A549 (cell line): ENCODE measurements around the gene PDIA3. TPM values are rescaled to one million over a fixed set of nuclear protein-coding genes. Genes with fewer than 3 reads are reported as not detected.
"Not testable (repeated sequence)": the region's sequence is repeated elsewhere in the genome, so short reads cannot be mapped to it uniquely, and the experiment has no call there.

Experiments
- ATAC-seq, 2 experiments: fragments of 200-7000 bp in 1 of 2; fragments of >200 bp in 1 of 2; cut with Nextera tagmentation in 1 of 2; cut with Tn5 transposase in 1 of 2; 3 replicates each; pipeline versions ENCODE4 v1.8.0 to v1.9.1; 2018 to 2020; ENCODE audit warnings: mild to moderate bottlenecking in 1 of 2, moderate library complexity in 1 of 2
- CTCF ChIA-PET: fragments of 300-600 bp; sonication (Branson Sonifier 250); formaldehyde crosslinking; extraction: SDS; loops from one replicate; lab custom pipeline; 2021; ENCODE audit warnings: antibody characterized with exemption, inconsistent platforms; lab: Yijun Ruan, JAX
- POLR2A ChIA-PET: fragments of 350-600 bp; formaldehyde crosslinking; extraction: SDS; loops from one replicate; lab custom pipeline; 2021; ENCODE audit warnings: antibody characterized with exemption, inconsistent platforms; lab: Yijun Ruan, JAX
- DNase-seq, 2 experiments: peaks; one replicate each; pipeline versions ENCODE4 v3.0.0 to v3.0.0-alpha.2; 2011 to 2016; ENCODE audit warnings: low read depth in 1 of 2, low spot score in 1 of 2
- FAIRE-seq: peaks from 2 replicates; lab custom pipeline; 2011; peaks lifted over from hg19 to GRCh38; lab: Jason Lieb, UNC
- H3K27ac ChIP-seq, 2 experiments: fragments of >200 bp; sonication (Bioruptor Twin); formaldehyde crosslinking; 3 replicates each; pipeline ENCODE4 v1.5.1; 2016 to 2017
- H3K4me1 ChIP-seq: fragments of >200 bp; sonication (Bioruptor Twin); formaldehyde crosslinking; 3 replicates; pipeline ENCODE4 v1.6.1; 2016
- H3K4me2 ChIP-seq: fragments of >200 bp; sonication (Bioruptor Twin); formaldehyde crosslinking; 3 replicates; pipeline ENCODE4 v1.6.1; 2016
- H3K4me3 ChIP-seq: fragments of >200 bp; sonication (Bioruptor Twin); formaldehyde crosslinking; 3 replicates; pipeline ENCODE4 v1.5.1; 2016
- H3K9me3 ChIP-seq: fragments of >200 bp; sonication (Bioruptor Twin); formaldehyde crosslinking; 3 replicates; pipeline ENCODE4 v1.6.1; 2016
- CBX8 ChIP-seq: fragments of 200-600 bp; sonication (generic); IDR thresholded peaks from 2 replicates; pipeline ENCODE4 v1.6.1; 2016
- EHF ChIP-seq: fragments of 250-450 bp; sonication (Bioruptor Pico); IDR thresholded peaks from 2 replicates; pipeline ENCODE4 v1.5.0; 2020; ENCODE audit warnings: mild to moderate bottlenecking
- EHMT2 ChIP-seq: fragments of 200-600 bp; sonication (generic); IDR thresholded peaks from 2 replicates; pipeline ENCODE4 v1.6.1; 2016; ENCODE audit warnings: antibody characterized with exemption, low read depth, mild to moderate bottlenecking, moderate library complexity
- EP300 ChIP-seq, 2 experiments: fragments of >200 bp; sonication (Bioruptor Twin); formaldehyde crosslinking; IDR thresholded peaks; 2 replicates in 1 of 2; 3 replicates in 1 of 2; pipeline ENCODE4 v1.6.1; 2016 to 2017
- FOSL2 ChIP-seq, 2 experiments: fragments of 450-650 bp in 1 of 2; fragments of >200 bp in 1 of 2; sonication (Bioruptor Twin) in 1 of 2; formaldehyde crosslinking; IDR thresholded peaks; 2 replicates each; pipeline versions ENCODE4 v1.5.0 to v1.6.1; 2016 to 2020; ENCODE audit warnings: mild to moderate bottlenecking in 1 of 2, moderate library complexity in 1 of 2
- HOXA7 ChIP-seq: fragments of 250-450 bp; sonication (Bioruptor Pico); IDR thresholded peaks from 2 replicates; pipeline ENCODE4 v1.5.0; 2020; ENCODE audit warnings: mild to moderate bottlenecking, moderate library complexity
- HOXB13 ChIP-seq: fragments of 250-450 bp; sonication (Bioruptor Pico); IDR thresholded peaks from 2 replicates; pipeline ENCODE4 v1.5.0; 2020; ENCODE audit warnings: low read depth, mild to moderate bottlenecking, moderate library complexity
- HOXB5 ChIP-seq: fragments of 250-450 bp; sonication (Bioruptor Pico); IDR thresholded peaks from 2 replicates; pipeline ENCODE4 v1.5.0; 2020; ENCODE audit warnings: mild to moderate bottlenecking, moderate library complexity
- JUN ChIP-seq, 2 experiments: fragments of >200 bp; sonication (Bioruptor Twin); formaldehyde crosslinking; IDR thresholded peaks; 2 replicates in 1 of 2; 3 replicates in 1 of 2; pipeline ENCODE4 v1.6.1; 2016 to 2017
- KDM5A ChIP-seq: fragments of 200-600 bp; sonication (generic); IDR thresholded peaks from 2 replicates; pipeline ENCODE4 v1.6.1; 2016; ENCODE audit warnings: antibody characterized with exemption, mild to moderate bottlenecking
- MYC ChIP-seq: IDR thresholded peaks from 2 replicates; pipeline ENCODE4 v1.6.1; 2012; ENCODE audit warnings: mild to moderate bottlenecking, inconsistent platforms, low read length, improper control_type of control experiment, borderline replicate concordance
- PHF8 ChIP-seq: fragments of 200-600 bp; sonication (generic); IDR thresholded peaks from 2 replicates; pipeline ENCODE4 v1.6.1; 2016; ENCODE audit warnings: low read depth, mild to moderate bottlenecking, antibody characterized with exemption, moderate library complexity, borderline replicate concordance
- POLR2A ChIP-seq: IDR thresholded peaks from 2 replicates; pipeline ENCODE4 v1.6.1; 2012; ENCODE audit warnings: mild to moderate bottlenecking, low read length
- RAD21 ChIP-seq, 2 experiments: fragments of >200 bp in 1 of 2; sonication (Bioruptor Twin) in 1 of 2; formaldehyde crosslinking in 1 of 2; IDR thresholded peaks in 1 of 2; conservative IDR thresholded peaks in 1 of 2; 2 replicates in 1 of 2; 3 replicates in 1 of 2; pipeline ENCODE4 v1.6.1; 2012 to 2018; ENCODE audit warnings: inconsistent platforms in 1 of 2
- RARB ChIP-seq: fragments of 250-450 bp; sonication (Bioruptor Pico); IDR thresholded peaks from 2 replicates; pipeline ENCODE4 v1.8.0; 2021; ENCODE audit warnings: mild to moderate bottlenecking, moderate library complexity
- ZC3H11A ChIP-seq: fragments of 450-650 bp; IDR thresholded peaks from 2 replicates; pipeline ENCODE4 v1.6.1; 2014; ENCODE audit warnings: antibody characterized with exemption, mild to moderate bottlenecking
- ZNF302 ChIP-seq: fragments of 250-450 bp; sonication (Bioruptor Pico); IDR thresholded peaks from 2 replicates; pipeline ENCODE4 v1.9.0; 2021; ENCODE audit warnings: inconsistent platforms, mild to moderate bottlenecking, moderate library complexity
- WGBS: methylation state at CpG from one replicate; pipeline ENCODE4 v1.1.6; 2017; ENCODE audit errors: missing lambda C conversion rate; 5-methylcytosine and 5-hydroxymethylcytosine counted together
- polyA plus RNA-seq, 4 experiments: library from polyadenylated mRNA; depleted of rRNA in 3 of 4; stranded (reverse); fragments of >200 nt; fragmentation: RNase III in 1 of 4; extraction: RNeasy Plus Mini Kit Qiagen cat#74134 plus additional on column Dnase treatment in 1 of 4; gene quantifications; 2 replicates in 3 of 4; 3 replicates in 1 of 4; pipeline ENCODE4 v1.2.3, GENCODE V29; 2011 to 2017
- TF ChIP-seq, protein P1 (sequence below): IDR thresholded peaks from 2 replicates; pipeline ENCODE4 v1.6.1; 2012; ENCODE audit warnings: low read depth, borderline replicate concordance
- TF ChIP-seq, protein P2 (sequence below): fragments of >200 bp; sonication (Bioruptor Twin); formaldehyde crosslinking; IDR thresholded peaks from 3 replicates; pipeline ENCODE4 v1.6.1; 2016
- TF ChIP-seq, protein P3 (sequence below): fragments of 450-650 bp; IDR thresholded peaks from 2 replicates; pipeline ENCODE4 v1.6.1; 2014; ENCODE audit warnings: antibody characterized with exemption
- TF ChIP-seq, protein P4 (sequence below): IDR thresholded peaks from 2 replicates; pipeline ENCODE4 v1.6.1; 2012

The PDIA3 gene
- polyA plus RNA-seq, 2 of the 4 experiments (the other 2 are of a cell fraction): 208 to 257 TPM

DNA sequence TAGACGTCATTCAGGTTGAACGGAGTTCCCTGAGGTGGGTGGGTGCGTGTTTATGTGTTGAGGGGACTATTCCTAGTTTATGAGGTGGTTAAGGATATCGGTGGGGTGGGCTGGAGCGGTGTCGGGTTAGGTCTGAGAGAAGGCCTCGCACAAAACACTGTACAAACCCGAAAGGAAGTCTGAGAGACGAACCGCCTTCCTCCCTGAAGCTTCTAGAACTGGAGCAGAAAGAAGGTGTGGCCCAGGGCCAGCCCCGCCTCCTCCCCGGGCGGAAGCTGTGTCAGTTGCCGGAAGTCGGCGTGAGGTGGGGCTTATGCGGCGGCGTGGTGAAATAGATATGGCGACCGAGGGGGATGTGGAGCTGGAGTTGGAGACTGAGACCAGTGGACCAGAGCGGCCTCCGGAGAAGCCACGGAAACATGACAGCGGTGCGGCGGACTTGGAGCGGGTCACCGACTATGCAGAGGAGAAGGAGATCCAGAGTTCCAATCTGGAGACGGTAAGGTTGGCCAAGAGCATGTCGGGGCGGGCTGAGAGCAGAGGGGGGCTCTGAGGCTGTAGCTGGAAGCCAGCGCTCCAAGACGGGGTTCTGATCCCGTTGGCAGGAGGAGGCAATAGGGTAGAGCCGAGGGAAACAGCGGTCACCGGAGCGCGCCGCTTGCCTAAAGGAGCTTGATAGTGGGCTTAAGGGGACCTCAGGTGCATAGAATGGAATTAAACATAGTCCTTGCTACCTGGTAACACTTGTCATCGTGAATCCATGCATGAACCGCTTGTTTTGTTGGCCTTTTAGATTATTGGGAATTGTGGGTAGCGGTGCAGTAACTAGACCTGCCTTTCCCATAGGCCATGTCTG is 54.3 kb downstream of the PDIA3 start, which contains the start of gene HYPK:
Gene HYPK (plus strand): TSS at position 314 of the 856 bp plus-strand sequence. CDS start 24 bp downstream, at position 338.
- H3K4me1 ChIP-seq: peaks cover 20% of the 10 kb centered on the region; the same call in 2 of the 3 replicates
- POLR2A ChIA-PET: interaction anchor here (0.7 to 1.5 kb wide), 6 partner anchors 8 to 736 kb away, joined by 3 to 7 read pairs (median 4); partner anchors contain the start of genes EIF3J, ELL3, MFAP1 and SERF2
- peak within 1 kb of the TSS; percentile 89 for H3K4me3 ChIP-seq
- TF ChIP-seq EHF (CRISPR knock-in tag) (no peak), HOXB5 (CRISPR knock-in tag) (no peak), EHMT2 (no peak), HOXA7 (CRISPR knock-in tag) (peak; percentile 32; the same call in 1 of the 2 replicates), FOSL2 (IDR thresholded peaks at IDR 0.05) (no peak), FOSL2 (CRISPR knock-in tag; IDR thresholded peaks at IDR 0.05) (no peak), KDM5A (peak; percentile 49; the same call in 1 of the 2 replicates), PHF8 (no peak), JUN (IDR thresholded peaks at IDR 0.05) (peak in 1 of 2 experiments; percentile 76; a peak in 2 of 5 replicates), CBX8 (no peak), POLR2A (peak; percentile 68), RAD21 (conservative IDR thresholded peaks at IDR 0.05 in 1 of 2, IDR thresholded peaks at IDR 0.05 in 1 of 2) (no peak), RARB (CRISPR knock-in tag) (no peak), ZC3H11A (no peak), HOXB13 (CRISPR knock-in tag) (no peak)
- TF ChIP-seq, protein P1, sequence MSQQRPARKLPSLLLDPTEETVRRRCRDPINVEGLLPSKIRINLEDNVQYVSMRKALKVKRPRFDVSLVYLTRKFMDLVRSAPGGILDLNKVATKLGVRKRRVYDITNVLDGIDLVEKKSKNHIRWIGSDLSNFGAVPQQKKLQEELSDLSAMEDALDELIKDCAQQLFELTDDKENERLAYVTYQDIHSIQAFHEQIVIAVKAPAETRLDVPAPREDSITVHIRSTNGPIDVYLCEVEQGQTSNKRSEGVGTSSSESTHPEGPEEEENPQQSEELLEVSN: peak; percentile 58; the same call in 1 of the 2 replicates
- TF ChIP-seq, protein P2, sequence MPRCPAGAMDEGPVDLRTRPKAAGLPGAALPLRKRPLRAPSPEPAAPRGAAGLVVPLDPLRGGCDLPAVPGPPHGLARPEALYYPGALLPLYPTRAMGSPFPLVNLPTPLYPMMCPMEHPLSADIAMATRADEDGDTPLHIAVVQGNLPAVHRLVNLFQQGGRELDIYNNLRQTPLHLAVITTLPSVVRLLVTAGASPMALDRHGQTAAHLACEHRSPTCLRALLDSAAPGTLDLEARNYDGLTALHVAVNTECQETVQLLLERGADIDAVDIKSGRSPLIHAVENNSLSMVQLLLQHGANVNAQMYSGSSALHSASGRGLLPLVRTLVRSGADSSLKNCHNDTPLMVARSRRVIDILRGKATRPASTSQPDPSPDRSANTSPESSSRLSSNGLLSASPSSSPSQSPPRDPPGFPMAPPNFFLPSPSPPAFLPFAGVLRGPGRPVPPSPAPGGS: peak; percentile 45; the same call in 1 of the 3 replicates
- TF ChIP-seq, protein P3, sequence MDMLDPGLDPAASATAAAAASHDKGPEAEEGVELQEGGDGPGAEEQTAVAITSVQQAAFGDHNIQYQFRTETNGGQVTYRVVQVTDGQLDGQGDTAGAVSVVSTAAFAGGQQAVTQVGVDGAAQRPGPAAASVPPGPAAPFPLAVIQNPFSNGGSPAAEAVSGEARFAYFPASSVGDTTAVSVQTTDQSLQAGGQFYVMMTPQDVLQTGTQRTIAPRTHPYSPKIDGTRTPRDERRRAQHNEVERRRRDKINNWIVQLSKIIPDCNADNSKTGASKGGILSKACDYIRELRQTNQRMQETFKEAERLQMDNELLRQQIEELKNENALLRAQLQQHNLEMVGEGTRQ: no peak
- TF ChIP-seq, protein P4, sequence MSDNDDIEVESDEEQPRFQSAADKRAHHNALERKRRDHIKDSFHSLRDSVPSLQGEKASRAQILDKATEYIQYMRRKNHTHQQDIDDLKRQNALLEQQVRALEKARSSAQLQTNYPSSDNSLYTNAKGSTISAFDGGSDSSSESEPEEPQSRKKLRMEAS: peak; percentile 68
- peak within 1 kb of the TSS; percentile 89 to 90 for H3K27ac ChIP-seq
- CTCF ChIA-PET: interaction anchor here (0.9 kb wide), 1 partner anchor 21 kb away, joined by 3 read pairs; no protein-coding TSS in a partner anchor
- no peaks in the 10 kb centered on the region for H3K9me3 ChIP-seq
- 11% methylated on average over 42 of the region's 44 CpGs for WGBS
- ATAC-seq (peak; percentile 92), FAIRE-seq (no peak), DNase-seq (peak; percentile 63 to 79)
- H3K4me2 ChIP-seq: peak within 1 kb of the TSS; percentile 82

DNA sequence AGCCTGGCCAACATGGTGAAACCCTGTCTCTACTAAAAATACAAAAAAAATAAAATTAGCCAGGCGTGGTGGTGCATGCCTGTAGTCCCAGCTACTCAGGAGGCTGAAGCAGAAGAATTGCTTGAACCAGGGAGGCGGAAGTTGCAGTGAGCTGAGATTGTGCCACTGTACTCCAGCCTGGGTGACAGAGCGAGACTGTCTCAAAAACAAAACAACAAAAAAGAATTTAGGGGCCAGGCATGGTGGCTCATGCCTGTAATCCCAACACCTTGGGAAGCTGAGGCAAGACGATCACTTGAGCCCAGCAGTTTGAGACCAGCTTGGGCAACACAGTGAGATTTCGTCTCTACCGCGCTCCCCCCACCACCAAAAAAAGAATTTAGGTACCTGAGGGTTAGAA is 56.4 kb downstream of the PDIA3 start:
- 96% methylated on average over 7 of the region's 7 CpGs for WGBS
- DNase-seq, H3K27ac ChIP-seq, H3K4me2 ChIP-seq, ATAC-seq, H3K9me3 ChIP-seq, CTCF ChIA-PET, FAIRE-seq, H3K4me3 ChIP-seq, POLR2A ChIA-PET: not testable (repeated sequence)
- H3K4me1 ChIP-seq: peaks cover 20% of the 10 kb centered on the region; the same call in 2 of the 3 replicates

DNA sequence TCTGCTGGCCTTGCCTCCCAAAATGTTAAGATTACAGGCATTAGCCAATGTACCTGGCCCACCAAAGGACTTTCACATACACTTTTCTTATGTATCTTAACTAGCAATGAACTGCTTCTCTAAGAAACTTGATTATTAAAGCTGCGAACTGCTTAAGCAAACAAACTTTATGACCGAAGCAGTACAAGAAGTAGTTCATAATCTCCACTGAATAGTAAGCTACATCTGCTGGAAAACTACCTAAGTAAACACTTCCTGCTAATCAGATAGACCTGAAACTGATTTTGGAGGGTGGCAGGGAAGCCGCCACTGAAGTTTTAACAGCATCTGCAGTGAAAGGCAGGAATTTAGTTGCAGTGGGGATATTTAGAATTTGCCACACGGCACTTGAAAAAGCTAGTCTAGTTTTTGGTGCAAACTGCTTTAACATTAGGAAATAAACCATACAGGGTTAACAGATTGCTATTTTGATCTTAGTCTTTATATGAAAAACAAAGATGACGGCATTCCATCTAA is 62.3 kb downstream of the PDIA3 start:
- DNase-seq (no peak), FAIRE-seq (no peak), ATAC-seq (no peak)
- no peak for TF ChIP-seq ZNF302 (CRISPR knock-in tag)
- TF ChIP-seq EHF (CRISPR knock-in tag): no peak
- TF ChIP-seq EP300 (IDR thresholded peaks at IDR 0.05): no peak
- TF ChIP-seq MYC: no peak
- ChIA-PET POLR2A (no interaction called here), CTCF (no interaction called here)
- no peak overlapping the region for H3K4me2 ChIP-seq
- H3K4me1 ChIP-seq: peaks cover 5% of the 10 kb centered on the region
- WGBS: 91% methylated on average over 5 of the region's 5 CpGs
- no peak overlapping the region for H3K27ac ChIP-seq
- no peaks in the 10 kb centered on the region for H3K9me3 ChIP-seq
- H3K4me3 ChIP-seq: no peak overlapping the region
